ENCODE measurements around the gene ATP6V1E1. TPM values are rescaled to one million over a fixed set of nuclear protein-coding genes. Genes with fewer than 3 reads are reported as not detected.
"Not testable (repeated sequence)": the region's sequence is repeated elsewhere in the genome, so short reads cannot be mapped to it uniquely, and the experiment has no call there.

ATP6V1E1 gene
- polyA plus RNA-seq, 5 donors = 92.8 to 104 (median 100) TPM

DNA sequence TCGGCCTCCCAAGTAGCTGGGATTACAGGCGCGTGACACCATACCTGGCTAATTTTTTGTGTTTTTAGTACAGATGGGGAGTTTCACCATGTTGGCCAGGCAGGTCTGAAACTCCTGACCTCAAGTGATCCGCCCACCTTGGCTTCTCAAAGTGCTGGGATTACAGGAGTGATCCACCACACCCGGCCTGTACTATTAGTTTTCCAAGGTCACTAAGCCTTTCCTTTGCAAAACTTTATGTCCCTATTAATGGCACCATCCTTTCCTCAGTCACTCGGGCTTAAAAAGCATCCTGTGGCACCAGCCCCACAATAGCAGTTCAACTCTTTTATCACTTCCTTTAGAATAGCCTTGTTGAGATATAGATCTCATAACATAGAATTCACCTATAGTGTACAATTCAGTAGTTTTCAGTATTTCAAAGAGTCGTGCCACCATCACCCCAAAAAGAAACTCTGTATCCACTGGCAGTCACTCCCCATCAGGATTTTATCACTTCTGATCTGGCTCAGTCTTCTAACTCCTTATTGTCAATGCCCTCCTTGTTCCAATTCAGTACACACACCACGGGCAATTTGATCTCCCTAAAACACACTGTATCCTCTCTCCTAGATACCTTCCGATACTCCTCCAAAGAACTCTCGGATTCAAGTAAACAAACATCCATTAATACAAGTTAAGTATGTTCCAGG is 9.1 kb upstream of the ATP6V1E1 start:
- no peak for DNase-seq

DNA sequence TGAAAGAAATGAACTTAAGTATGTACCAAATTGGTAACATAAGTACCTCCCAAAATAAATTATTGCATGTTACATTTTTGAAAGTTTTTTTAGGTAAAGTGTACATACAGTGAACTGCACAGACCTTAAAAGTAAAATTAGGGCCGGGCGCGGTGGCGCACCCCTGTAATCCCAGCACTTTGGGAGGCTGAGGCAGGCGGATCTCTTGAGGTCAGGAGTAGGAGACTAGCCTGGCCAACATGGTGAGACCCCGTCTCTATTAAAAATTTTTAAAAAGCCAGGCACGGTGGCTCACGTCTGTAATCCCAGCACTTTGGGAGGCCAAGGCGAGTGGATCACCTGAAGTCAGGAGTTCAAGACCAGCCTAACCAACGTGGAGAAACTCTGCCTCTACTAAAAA is 8.3 kb upstream of the ATP6V1E1 start:
- not testable (repeated sequence) for DNase-seq

DNA sequence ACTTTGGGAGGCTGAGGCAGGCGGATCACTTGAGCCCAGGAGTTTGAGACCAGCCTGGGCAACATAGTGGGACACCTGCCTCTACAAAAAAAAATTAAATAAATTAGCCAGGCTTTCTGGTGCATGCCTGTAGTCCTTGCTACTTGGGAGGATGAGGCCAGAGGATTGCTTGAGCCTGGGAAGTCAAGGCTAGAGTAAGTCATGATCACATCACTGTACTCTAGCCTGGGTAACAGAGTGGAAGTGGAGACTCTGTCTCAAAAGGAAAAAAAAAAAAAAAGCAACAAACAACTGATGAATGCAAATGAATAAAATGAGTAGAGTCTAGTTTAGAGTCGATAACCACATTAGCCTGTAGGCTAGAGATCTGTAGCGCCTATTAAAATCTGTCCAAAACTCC is 6.1 kb upstream of the ATP6V1E1 start:
- DNase-seq = no peak

DNA sequence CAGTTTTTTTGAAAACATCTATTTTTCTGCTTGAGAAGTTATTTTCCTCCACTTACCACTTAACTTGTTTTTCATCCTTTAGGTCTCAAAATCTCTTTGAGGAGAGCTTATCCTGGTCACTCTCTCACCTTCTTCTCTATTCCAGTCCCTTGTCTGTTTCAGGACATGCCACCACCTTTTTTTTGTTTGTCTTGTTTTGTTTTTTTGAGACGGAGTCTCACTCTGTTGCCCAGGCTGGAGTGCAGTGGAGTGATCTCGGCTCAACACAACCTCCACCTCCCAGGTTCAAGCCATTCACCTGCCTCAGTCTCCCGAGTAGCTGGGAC is 5.4 kb upstream of the ATP6V1E1 start:
- no peak for DNase-seq

DNA sequence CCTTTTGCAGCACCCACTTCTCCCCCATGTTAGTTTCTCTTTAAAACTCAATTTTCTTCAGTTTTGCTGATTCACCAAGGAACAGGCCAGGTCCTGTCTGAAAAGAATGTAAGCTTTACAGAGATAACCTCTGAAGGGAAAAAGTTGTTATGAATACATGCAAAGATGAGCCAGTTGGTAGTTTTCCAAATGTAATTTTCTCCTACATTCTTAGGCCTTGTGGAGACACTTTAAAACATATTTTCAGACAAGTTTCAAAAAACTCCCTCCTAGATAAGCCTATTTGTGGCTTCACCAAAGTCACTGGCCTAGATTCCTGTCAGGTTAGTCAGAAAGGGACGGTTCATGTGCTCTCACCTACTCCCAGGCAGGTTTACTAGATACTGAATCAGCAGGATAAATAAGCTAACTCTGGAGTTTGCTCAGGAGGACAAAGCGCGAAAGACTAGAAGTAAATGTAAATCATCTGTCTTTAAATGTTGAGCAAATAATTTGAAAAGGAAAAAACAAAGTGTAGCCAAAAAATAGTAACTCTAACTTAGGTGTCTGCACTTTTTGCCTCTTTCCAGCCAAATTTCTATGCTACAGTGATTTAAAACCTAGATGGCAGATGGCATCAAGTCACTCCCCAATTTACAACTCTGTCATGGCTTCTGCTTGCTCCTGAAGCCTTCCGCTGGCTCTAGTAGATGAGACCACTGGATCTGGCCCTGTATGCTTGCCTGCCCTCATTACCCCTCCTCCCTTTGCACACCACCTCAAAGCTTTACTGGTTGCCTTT is 4.9 kb upstream of the ATP6V1E1 start:
- DNase-seq = no peak

DNA sequence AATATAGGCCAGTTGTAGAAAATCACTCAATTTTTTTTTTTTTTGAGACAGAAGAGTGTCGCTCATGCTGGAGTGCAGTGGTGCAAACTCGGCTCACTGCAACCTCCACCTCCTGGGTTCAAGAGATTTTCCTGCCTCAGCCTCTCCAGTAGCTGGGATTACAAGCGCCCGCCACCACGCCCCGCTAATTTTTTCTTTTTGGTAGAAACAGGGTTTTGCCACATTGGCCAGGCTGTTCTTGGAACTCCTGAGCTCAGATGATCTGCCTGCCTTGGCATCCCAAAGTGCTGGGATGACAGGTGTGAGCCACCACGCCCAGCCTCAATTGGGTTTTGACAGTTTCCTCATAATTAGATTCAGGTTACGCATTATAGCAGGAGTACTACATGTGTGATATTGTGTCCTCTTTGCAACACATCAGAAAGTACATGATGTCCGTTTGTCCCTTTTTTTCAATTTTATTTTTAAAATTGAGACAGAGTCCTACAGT is 2.6 kb upstream of the ATP6V1E1 start:
- DNase-seq = no peak

DNA sequence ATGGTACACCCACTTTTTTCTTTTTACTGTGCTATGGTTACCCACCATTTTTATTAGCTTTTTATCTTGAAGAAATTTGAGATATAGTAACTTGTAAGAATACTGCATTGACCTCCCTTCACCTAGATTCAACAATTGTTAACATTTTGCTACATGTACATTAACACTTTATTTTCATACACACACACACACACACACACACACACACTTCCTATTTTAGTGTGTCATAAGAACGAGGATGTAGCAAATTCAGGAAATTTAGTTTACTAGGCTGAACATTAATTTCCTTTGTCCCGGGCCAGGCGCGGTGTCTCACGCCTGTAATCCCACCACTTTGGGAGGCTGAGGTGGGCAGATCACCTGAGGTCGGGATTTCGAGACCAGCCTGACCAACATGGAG is 1.1 kb upstream of the ATP6V1E1 start:
- DNase-seq = no peak

DNA sequence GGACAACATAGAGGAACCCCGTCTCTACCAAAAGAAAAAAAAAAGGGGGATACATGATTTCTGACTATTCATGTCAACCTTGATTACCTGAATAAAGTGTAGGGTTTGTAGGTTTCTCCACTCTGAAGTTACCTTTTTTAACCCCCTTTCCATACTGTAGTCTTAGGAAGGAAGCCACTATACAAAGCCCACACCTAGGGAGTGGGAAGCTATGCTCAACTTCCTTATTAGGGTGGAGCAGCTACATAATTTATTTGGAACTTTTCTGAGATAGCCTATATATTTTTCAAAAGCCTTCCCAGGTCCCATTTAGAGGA is 582 bp upstream of the ATP6V1E1 start:
- no peak for DNase-seq

DNA sequence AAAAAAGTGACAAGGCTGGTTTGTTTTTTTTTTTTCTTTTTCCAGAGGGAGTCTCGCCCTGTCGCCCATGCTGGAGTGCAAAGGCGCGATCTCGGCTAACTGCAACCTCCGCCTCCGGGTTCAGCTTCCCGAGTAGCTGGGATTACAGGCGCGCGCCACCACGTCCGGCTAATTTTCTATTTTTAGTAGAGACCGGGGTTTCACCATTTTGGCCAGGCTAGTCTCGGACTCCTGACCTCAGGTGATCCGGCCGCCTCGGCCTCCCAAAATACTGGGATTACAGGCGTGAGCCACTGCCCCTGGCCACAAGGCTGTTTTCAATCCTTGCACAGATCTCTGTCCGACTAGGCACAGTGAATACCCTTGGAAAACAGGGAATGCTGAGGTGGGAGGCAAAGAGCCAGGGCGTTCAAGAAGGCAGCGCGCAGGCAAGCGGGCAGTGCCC is 566 bp downstream of the ATP6V1E1 start:
- no peak for DNase-seq

DNA sequence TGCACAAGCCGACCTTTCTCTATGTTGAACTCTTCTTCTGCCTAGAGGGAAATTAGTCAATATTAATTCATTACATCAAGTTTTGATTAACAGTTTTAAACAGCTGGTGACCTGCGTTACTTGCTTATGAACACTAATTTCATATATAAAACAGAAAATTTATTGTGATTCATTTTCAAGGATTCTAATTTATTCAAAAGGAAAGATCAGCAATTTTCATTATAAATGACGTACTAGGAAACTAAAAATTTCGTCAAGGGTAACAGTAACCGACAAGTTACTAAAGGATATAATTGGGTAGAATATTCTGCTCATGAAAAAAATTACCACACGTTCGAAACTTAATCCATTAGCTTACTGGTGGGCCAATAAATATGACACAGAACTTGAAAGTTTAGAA is 15.3 kb downstream of the ATP6V1E1 start:
- DNase-seq = no peak

DNA sequence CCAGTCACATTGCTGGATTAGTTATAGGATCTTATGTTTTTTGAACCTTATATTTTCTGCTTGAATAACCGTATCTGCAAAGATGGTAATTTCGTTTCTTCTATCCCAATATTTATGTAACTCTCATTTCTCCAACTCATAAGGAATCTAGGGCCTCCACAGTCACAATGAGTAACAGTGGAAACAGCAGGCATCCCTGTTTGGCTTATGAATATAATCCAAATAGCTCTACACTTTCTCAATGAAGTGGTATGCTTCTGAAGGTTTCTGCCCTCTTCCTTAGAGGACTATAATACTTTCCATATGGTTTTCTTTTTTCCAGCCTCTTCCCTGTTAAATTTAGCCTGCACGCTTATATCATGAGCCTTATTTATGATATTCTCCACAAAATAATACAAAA is 16.5 kb downstream of the ATP6V1E1 start:
- DNase-seq = no peak

DNA sequence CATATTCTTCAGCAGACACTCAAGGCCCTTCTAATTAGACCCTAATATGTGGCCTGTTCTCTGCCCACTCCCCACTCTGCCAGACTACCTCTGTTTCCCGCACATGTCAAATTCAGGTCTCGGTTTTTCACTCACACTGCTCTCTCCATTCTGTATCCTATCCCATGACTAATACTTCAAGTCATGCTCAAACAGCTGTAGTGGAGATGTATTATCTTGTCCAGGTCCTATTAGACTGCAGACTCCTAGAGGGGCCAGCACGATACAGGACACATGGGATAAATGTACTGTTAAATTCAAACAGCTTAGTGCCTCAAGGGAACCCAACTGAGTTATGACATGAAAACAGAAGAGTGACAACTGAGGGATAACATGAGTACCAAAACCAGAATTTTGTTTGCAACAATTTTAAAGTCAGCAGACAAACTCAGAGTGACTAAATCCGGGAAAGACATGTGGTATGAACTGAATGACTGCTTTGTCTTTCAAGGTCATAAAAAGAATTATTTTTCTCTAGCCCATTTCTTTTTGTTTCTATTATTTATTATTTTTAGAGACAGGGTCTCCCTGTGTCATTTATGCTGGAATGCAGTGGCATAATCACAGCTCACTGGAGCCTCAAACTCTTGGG is 20.5 kb downstream of the ATP6V1E1 start:
- no peak for DNase-seq

DNA sequence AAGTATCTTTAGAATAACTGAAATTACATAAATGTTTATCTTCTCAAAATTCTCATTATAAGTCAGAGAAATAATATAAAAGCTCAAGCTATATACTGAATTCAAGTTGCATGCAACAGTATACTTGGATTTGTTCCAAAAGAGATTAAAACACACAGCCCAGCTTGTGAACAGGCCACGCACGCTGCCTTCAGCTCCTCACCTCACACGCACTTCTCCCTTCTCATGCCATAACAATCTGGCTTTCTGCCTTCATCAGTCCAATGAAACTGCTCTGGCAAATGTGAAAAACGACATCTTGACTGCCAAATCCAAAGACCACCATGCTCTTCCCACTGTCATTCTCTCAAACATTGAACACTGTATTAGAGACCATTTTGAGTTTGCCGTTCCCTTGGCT is 22.1 kb downstream of the ATP6V1E1 start:
- DNase-seq = peak; percentile 54 to 62

DNA sequence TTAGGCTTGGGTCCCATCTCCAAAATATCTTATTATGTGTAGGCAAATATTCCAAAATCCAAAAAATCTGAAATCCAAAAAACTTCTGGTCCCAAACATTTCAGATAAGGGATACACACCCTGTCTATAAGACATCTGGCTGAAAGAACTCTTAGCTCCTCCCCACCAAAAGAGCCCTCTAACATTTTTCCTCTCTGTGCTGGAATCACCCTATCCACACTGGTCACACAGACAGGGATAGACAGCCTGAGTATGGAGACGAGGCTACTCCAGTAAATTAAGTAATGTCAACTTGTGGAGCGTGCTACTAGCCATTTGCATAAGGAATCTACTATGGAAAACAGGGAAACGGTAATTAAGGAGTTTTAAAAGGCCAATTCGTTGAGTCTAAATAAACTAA is 24.9 kb downstream of the ATP6V1E1 start:
- no peak for DNase-seq

DNA sequence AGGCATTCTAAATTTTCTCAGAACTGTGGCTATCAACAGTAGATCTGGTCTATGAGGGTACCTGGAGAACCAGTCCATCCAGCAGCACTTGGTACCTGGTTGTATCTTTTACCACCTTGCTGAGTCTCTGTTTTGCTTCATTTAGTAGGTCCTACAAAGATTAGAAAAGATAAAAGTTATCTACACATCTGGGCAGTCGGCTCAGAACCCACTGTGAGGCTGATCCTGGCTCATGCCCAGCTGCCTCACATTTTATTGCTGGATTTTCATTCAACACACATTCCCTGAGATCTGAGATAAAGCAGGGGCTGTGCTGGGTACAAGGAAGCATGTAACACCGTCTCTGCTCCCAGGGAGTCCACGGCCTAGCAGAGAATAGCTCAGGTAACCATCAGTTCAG is 27.5 kb downstream of the ATP6V1E1 start:
- DNase-seq = no peak

DNA sequence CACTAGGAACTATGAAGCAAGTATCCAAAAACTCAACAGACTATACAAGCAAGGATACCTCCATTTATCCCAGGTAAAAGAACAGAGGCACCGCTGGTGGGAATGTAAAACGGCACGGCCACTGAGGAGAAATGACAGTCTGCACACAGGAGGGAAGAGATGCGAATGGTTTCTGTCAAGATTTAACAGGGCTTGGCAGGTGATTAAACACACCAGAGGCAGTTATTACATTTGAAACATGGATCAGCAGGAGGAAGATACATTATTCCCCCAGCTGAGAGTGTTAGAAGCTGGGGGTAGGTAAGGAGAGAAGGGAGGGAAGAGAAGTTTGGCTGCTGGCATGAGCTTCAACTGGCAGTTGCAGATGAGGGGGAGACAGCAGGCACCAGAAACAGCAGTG is 30.2 kb downstream of the ATP6V1E1 start:
- DNase-seq = no peak

DNA sequence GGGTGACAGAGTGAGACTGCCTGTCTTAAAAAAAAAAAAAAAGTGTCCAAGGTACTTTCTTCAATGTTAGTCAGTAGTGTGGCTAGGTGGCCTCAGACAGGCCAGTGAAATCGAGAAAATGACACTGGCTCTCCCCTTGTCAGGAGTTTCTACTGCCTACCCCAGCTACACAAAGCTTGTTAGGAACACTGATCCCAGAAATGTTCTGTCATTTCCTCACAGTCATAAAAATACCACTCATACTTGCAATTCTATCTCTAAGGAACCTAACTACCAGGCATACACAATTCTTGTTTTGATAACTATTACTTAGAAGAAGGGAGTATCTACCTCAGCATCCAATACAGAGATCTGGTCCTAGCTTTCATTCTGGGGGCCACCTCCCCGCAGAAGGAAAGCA is 31.3 kb downstream of the ATP6V1E1 start:
- no peak for DNase-seq

DNA sequence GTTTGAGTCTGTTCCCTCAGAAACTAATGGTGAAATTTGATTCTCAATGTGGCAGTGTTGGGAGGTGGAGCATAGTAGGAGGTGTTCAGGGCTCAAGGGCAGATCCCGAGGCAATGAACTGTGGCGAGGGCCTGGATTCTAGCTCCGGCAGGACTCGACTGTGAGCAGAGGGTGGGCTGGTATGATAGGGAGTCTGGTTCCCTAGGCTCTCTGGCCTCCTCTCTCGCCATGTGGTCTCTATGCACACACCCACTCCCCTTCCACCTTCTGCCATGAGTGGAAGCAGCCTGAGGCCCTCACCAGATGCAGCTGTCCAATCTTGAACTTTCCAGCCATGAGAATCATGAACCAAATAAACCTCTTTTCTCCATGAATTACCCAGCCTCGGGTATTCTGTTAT is 32.3 kb downstream of the ATP6V1E1 start:
- DNase-seq = no peak

DNA sequence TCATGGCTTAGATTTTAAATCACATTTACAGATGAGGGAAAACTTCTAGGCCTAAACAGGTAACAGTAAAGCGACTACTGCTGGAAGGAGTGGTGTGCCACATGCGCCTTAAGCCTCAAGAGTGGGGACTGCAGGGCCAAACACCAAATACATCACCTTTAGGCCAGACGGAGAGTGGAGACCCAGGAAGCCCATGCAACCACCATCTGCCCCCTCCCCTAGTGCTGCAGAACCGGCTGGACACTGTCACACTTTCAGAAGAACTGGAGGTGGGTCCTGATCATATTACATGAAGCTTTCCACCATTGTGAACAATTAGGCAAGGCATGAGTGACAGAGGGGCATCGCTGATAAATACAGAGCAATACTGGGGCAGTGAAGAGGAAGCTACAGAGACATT is 36.3 kb downstream of the ATP6V1E1 start:
- DNase-seq = no peak

DNA sequence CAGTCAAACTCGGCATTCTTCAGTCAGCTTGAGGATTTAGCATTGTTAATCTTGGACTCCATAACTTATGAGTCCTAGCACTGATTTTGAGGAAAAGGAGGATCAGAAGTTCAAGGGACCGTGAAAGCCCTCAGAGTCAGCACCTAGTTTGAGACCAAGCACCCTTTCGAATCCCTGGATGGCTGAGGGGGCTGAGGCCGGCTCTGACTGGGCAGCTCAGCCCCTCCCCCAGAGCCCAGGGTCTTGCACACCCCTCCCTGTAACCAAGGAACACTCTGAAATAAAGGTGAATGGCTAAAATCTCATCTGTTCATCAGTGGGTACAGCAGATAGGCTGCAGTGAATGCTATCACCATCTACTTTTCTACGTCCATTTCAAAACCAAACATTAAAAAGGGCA is 38.0 kb downstream of the ATP6V1E1 start:
- DNase-seq = no peak

DNA sequence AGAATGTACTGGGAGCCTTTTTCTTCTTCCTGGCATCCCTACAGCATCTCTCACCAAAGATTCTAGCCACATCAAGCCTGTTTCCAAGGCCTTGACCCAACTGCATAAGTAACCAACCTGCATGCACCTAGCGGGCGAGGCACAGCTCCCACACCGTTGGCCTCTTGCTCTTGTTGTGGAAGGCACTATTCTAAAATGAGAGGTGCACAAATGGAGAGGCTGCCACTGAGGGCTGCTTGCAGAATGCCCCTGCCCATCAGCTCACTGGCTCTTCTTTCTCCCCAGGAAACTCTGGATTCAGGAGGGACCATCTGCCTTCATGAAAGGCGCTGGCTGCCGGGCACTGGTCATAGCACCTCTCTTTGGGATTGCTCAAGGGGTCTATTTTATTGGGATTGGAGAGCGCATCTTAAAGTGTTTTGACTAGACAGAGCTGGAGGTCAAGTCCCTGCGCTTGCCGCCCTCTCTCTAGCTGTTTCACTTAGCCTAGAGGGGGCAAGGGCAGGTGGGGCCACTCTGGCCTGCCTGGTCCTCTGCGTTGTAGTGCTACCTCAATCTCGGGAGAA is 38.7 kb downstream of the ATP6V1E1 start:
- DNase-seq = no peak

DNA sequence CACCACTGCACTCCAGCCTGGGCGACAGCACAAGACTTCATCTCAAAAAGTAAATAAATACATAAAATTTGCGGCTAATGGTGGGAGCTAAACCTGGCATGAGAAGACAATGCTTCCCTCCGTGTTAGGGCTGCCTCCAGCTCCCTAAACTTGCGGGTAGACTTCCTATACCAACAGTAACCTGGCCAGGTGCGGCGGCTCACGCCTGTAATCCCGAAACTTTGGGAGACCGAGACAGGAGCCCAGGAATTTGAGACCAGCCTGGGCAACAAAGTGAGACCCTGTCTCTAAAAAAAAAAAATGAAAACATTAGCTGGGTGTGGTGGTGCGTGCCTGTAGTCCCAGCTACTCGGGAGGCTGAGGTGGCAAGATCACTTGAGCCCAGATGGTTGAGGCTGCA is 39.9 kb downstream of the ATP6V1E1 start:
- no peak for DNase-seq

DNA sequence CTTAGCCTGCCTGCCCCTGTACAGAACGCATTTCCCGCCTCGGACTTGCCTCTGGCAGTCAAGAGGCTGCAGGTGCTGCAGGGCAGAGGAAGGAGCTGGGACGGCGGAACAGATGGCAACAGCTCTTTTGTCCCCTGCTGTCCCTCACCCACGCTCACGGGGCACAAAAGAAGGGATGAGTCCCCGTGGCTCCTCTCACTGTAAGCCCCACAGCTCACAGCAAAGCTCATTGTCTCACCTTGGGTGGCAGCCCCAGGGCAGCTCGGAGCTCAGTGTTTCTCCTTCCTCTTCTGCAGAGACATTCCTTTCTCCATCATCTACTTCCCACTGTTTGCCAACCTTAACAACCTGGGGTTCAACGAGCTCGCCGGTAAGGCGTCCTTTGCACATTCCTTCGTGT is 40.9 kb downstream of the ATP6V1E1 start:
- no peak for DNase-seq

All from right lung (tissue), 5 donors.